GM12801 (cell line): ENCODE results near the gene HGS.

Experiments used
- CTCF ChIP-seq: IDR thresholded peaks from one replicate; pipeline ENCODE4 v1.5.1; 2011; ENCODE audit warnings: control low read depth; ENCODE audit not compliant: insufficient read length; ENCODE audit errors: extremely low read depth

HGS gene

GRCh38 chr17:81662002-81662401 lies 21.8 kb upstream of the HGS start:
- no peak for TF ChIP-seq CTCF

- TF ChIP-seq CTCF, result no peak
Observed at GRCh38 chr17:81664051-81664470, 19.8 kb upstream of the HGS start.

DNA sequence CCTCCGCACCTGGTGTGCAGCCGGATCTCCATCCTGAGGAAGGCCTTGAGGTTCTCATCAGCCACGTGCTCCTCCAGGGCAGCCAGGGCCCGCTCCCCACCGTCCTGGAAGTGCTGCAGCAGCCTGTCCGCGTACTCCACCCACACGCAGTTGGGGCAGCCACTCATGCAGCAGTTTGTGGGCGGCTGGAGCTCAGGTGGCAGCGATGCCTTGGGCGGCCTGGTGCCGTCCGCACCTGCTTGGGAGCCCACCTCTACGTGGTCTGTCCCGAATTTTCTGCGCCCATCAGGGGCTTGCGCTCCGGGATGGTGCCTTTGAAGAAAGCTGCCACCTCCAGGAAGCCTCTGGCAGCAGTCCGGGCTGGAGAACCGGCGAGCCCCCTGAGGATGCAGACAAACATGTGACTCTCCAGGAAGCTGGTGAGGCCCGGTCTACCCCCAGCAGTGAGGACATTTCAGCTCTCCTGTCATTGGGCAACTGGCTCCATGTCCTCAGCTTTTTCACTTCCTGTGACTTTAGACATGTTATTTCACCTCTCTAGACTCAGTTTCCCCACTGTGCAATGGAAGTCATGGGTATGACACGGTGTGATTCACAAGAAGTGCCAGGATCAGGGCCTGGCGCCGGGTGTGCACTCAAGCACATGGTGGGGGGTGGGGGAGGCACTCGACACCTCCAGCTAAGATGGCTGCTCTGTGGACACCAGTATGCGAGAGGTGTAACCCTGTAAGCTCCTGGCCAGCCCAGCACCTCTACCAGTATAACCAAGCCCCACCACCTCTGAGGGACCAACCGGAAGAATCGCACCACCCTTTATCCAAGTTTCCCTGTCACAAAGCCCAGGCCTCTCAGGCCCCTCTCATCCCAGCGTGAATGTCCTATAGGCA lies 18.4 kb upstream of the HGS start:
- TF ChIP-seq CTCF, result no peak

GRCh38 chr17:81666092-81666341 lies 17.8 kb upstream of the HGS start:
- TF ChIP-seq CTCF, result no peak

GRCh38 chr17:81666342-81667191 lies 17.2 kb upstream of the HGS start, which contains the start of the genes CCDC137 and OXLD1:
Gene CCDC137, plus strand, starts transcription at chr17:81666737. Its CDS starts 30 bp downstream, at chr17:81666767.
Gene OXLD1, minus strand, starts transcription at chr17:81666605. Its CDS starts 28 bp downstream, at chr17:81666577.
- TF ChIP-seq CTCF, result no peak

GRCh38 chr17:81667754-81668153 lies 16.1 kb upstream of the HGS start:
- TF ChIP-seq CTCF, result no peak

- TF ChIP-seq CTCF, result no peak
Observed at GRCh38 chr17:81672504-81672903, 11.3 kb upstream of the HGS start.
